Keratinocyte (primary cell): Measurements from ENCODE around the gene FAM177B. TPM values are rescaled to one million over a fixed set of nuclear protein-coding genes. Genes with fewer than 3 reads are reported as not detected.

Source experiments
- DNase-seq: peaks from one replicate; pipeline ENCODE4 v3.0.0-alpha.2; 2011; ENCODE audit warnings: low read depth, missing footprints, low spot score
- FAIRE-seq: peaks from 2 replicates; lab custom pipeline; 2011; peaks lifted over from hg19 to GRCh38; lab: Jason Lieb, UNC
- H2AFZ ChIP-seq: 2 replicates; pipeline ENCODE4 v1.6.0; 2012; ENCODE audit warnings: low read length, control low read depth, inconsistent platforms; ENCODE audit not compliant: control insufficient read depth
- H3K27ac ChIP-seq: 2 replicates; pipeline ENCODE4 v1.5.1; 2011; ENCODE audit warnings: low read length; ENCODE audit not compliant: control insufficient read depth, insufficient read depth
- H3K27me3 ChIP-seq: 3 replicates; pipeline ENCODE4 v1.6.0; 2011; ENCODE audit warnings: low read length; ENCODE audit not compliant: control insufficient read depth, insufficient read depth; ENCODE audit errors: extremely low read depth
- H3K36me3 ChIP-seq, 2 experiments: 2 replicates in 1 of 2; 3 replicates in 1 of 2; pipeline ENCODE4 v1.5.1; 2011; ENCODE audit warnings: low read length in 2 of 2, mild to moderate bottlenecking in 1 of 2; ENCODE audit not compliant: control insufficient read depth in 2 of 2, insufficient read depth in 2 of 2; ENCODE audit errors: extremely low read depth in 1 of 2
- H3K4me1 ChIP-seq: 3 replicates; pipeline ENCODE4 v1.5.1; 2011; ENCODE audit warnings: low read length; ENCODE audit not compliant: control insufficient read depth, insufficient read depth; ENCODE audit errors: extremely low read depth
- H3K4me2 ChIP-seq: 3 replicates; pipeline ENCODE4 v1.6.0; 2011; ENCODE audit warnings: low read depth, low read length; ENCODE audit not compliant: control insufficient read depth, insufficient read depth; ENCODE audit errors: extremely low read depth
- H3K4me3 ChIP-seq, 3 experiments: fragments of 200-600 bp in 1 of 3; sonication (generic) in 1 of 3; 2 replicates in 2 of 3; 3 replicates in 1 of 3; pipeline ENCODE4 v1.5.1; 2011 to 2016; ENCODE audit warnings: low read length in 3 of 3, mild to moderate bottlenecking in 3 of 3, control low read depth in 2 of 3, inconsistent platforms in 1 of 3, low read depth in 1 of 3, mixed read lengths in 1 of 3, mixed run types in 1 of 3, moderate library complexity in 1 of 3; ENCODE audit not compliant: control insufficient read depth in 2 of 3, insufficient read depth in 2 of 3; ENCODE audit errors: extremely low read depth in 1 of 3
- H3K79me2 ChIP-seq: 2 replicates; pipeline ENCODE4 v1.6.0; 2012; ENCODE audit warnings: low read length; ENCODE audit not compliant: control insufficient read depth, insufficient read depth
- H3K9ac ChIP-seq: 3 replicates; pipeline ENCODE4 v1.6.0; 2011; ENCODE audit warnings: low read length; ENCODE audit not compliant: control insufficient read depth, insufficient read depth; ENCODE audit errors: extremely low read depth
- H3K9me1 ChIP-seq: 3 replicates; pipeline ENCODE4 v1.6.0; 2011; ENCODE audit warnings: low read length; ENCODE audit not compliant: control insufficient read depth, insufficient read depth; ENCODE audit errors: extremely low read depth
- H3K9me3 ChIP-seq: 2 replicates; pipeline ENCODE4 v1.5.1; 2012; ENCODE audit warnings: low read depth, low read length; ENCODE audit not compliant: control insufficient read depth
- H4K20me1 ChIP-seq: 3 replicates; pipeline ENCODE4 v1.6.0; 2011; ENCODE audit warnings: low read length; ENCODE audit not compliant: control insufficient read depth, insufficient read depth; ENCODE audit errors: extremely low read depth
- EZH2 ChIP-seq: IDR thresholded peaks from one replicate; pipeline ENCODE4 v1.6.1; 2012; ENCODE audit warnings: inconsistent platforms, mild to moderate bottlenecking, low read length, moderate library complexity
- dilution Hi-C: fragments of 300-500 bp; cut with MboI; formaldehyde crosslinking; loops from one replicate; pipeline ENCODE4 v1.7.0; 2020; ENCODE audit warnings: low sequenced_read_pairs; ENCODE audit not compliant: extremely low pct_ligation_motif_present
- polyA plus RNA-seq, 5 experiments: library from polyadenylated mRNA; depleted of rRNA in 3 of 5; stranded (reverse) in 3 of 5; stranded (forward) in 1 of 5; unstranded in 1 of 5; fragments of >200 nt; gene quantifications; 1 replicate in 1 of 5; 2 replicates in 3 of 5; 3 replicates in 1 of 5; pipeline versions ENCODE4 v1.2.1 to v1.2.3, GENCODE V29; 2011 to 2012; ENCODE audit warnings: missing spikeins in 2 of 5, low read depth in 1 of 5, low replicate concordance in 1 of 5
- TF ChIP-seq, protein P1 (sequence below), 3 experiments: IDR thresholded peaks in 1 of 3; conservative IDR thresholded peaks in 1 of 3; optimal IDR thresholded peaks in 1 of 3; 2 replicates in 2 of 3; 3 replicates in 1 of 3; pipeline versions ENCODE3 to v1.5.1; 2011; ENCODE audit warnings: low read length in 3 of 3, mild to moderate bottlenecking in 3 of 3, moderate library complexity in 2 of 3, control low read depth in 1 of 3, inconsistent platforms in 1 of 3; ENCODE audit not compliant: insufficient read depth in 2 of 3; ENCODE audit errors: extremely low read depth in 1 of 3

FAM177B gene
- polyA plus RNA-seq, 1 donor (not counting 4 experiments of a cell fraction or from before 2014, with no cell fraction given): not detected

DNA sequence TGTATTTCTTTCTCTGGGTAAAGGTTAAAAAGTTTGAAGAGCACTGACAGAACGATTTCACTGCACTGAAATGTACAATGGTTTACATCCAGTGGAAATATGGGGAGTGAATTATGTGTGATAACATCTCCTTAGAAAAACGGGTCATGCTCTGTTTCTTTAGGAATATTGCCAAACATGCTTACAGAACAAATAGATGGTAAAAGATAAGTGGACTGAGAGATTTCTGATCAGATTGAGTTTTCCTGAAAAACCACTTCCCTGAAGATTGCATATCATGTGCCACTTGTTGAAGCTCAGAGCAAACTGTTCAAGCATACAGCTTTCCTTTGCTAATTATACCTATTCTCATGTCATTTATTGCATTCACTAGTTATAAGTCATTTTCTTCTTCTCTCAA, 47.9 kb downstream of the FAM177B start:
- no peaks in the 10 kb centered on the region for H3K79me2 ChIP-seq
- no peak overlapping the region for H3K9ac ChIP-seq
- no peak overlapping the region for H3K4me2 ChIP-seq
- TF ChIP-seq EZH2: no peak
- TF ChIP-seq, protein P1, sequence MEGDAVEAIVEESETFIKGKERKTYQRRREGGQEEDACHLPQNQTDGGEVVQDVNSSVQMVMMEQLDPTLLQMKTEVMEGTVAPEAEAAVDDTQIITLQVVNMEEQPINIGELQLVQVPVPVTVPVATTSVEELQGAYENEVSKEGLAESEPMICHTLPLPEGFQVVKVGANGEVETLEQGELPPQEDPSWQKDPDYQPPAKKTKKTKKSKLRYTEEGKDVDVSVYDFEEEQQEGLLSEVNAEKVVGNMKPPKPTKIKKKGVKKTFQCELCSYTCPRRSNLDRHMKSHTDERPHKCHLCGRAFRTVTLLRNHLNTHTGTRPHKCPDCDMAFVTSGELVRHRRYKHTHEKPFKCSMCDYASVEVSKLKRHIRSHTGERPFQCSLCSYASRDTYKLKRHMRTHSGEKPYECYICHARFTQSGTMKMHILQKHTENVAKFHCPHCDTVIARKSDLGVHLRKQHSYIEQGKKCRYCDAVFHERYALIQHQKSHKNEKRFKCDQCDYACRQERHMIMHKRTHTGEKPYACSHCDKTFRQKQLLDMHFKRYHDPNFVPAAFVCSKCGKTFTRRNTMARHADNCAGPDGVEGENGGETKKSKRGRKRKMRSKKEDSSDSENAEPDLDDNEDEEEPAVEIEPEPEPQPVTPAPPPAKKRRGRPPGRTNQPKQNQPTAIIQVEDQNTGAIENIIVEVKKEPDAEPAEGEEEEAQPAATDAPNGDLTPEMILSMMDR (optimal IDR thresholded peaks at IDR 0.05 in 1 of 3, IDR thresholded peaks at IDR 0.05 in 1 of 3, conservative IDR thresholded peaks at IDR 0.05 in 1 of 3; ENCODE audit: extremely low read depth in 1 of 3, insufficient read depth in 2 of 3, low read length in 3 of 3): no peak
- H3K27ac ChIP-seq: no peak overlapping the region
- H3K27me3 ChIP-seq: peaks cover 5% of the 10 kb centered on the region
- H3K36me3 ChIP-seq: no peaks in the 10 kb centered on the region
- H4K20me1 ChIP-seq: no peaks in the 10 kb centered on the region
- dilution Hi-C loops: loop anchor here (25.0 kb wide), 1 partner anchor 302 kb away; no protein-coding TSS in a partner anchor
- no peak overlapping the region for H3K4me3 ChIP-seq
- DNase-seq (no peak), FAIRE-seq (peak; percentile 43)
- H3K9me1 ChIP-seq: no peaks in the 10 kb centered on the region
- no peaks in the 10 kb centered on the region for H3K9me3 ChIP-seq
- H3K4me1 ChIP-seq: peaks cover 6% of the 10 kb centered on the region
- no peak overlapping the region for H2AFZ ChIP-seq

DNA sequence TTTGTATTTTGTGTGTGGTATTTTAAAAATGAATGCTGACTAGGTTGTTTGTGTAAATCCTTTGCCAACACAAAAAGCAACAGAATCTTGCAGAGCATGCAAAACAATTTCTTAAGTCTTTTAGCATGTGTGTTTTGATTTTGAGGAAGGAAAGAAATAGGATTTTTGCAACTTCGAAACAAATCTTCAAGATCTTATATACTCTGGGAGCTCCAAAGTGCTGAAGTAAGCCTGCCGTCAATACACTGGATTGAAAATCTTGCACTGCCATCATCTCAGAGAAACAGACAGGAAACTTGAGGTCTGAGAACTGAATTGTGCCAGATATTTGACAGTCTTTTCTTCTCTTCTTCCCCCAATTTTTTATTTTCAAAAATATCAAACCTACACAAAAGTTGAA, 48.5 kb downstream of the FAM177B start:
- Histone ChIP-seq H3K4me1 (peaks cover 6% of the 10 kb centered on the region), H3K27ac (no peak overlapping the region), H3K4me2 (no peak overlapping the region), H3K79me2 (no peaks in the 10 kb centered on the region), H3K9me1 (no peaks in the 10 kb centered on the region), H3K36me3 (no peaks in the 10 kb centered on the region), H2AFZ (no peak overlapping the region), H3K9ac (no peak overlapping the region), H3K4me3 (no peak overlapping the region), H3K9me3 (no peaks in the 10 kb centered on the region), H4K20me1 (no peaks in the 10 kb centered on the region), H3K27me3 (peaks cover 5% of the 10 kb centered on the region)
- dilution Hi-C loops: loop anchor here (25.0 kb wide), 1 partner anchor 302 kb away; no protein-coding TSS in a partner anchor
- no peak for DNase-seq
- no peak for TF ChIP-seq EZH2
- TF ChIP-seq, protein P1 (optimal IDR thresholded peaks at IDR 0.05 in 1 of 3, IDR thresholded peaks at IDR 0.05 in 1 of 3, conservative IDR thresholded peaks at IDR 0.05 in 1 of 3; ENCODE audit: extremely low read depth in 1 of 3, insufficient read depth in 2 of 3, low read length in 3 of 3): no peak
- FAIRE-seq: no peak
